Measurements from ENCODE around the gene CAMSAP3.

Gene CAMSAP3

DNA sequence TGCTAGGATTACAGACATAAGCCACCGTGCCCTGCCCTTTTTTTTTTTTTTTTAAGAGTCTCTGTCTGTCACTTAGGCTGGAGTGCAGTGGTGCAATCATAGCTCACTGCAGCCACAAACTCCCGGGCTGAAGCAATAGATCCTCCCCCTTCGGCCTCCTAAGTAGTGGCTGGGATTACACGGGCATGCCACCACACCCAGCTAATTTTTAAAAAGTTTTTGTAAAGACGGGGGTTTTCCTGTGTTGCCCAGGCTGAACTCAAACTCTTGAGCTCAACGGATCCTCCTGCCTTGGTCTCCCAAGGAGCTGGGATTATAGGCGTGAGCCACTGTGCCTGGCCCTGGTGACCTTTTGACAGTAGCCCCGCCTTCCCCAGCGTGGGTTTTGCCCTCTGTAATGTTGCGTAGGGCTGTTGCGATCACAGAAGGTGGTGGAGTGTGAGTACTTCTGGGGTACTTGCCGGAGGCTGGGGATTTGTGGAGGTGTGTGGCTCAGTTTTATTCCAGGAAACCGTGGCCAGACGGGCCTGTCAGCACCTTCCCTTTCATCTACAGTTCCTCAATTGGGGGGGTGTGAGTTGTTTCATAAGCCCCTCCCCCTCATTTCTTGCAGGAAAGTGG lies 61.6 kb downstream of the CAMSAP3 start:
- DNase-seq, result no peak

DNA sequence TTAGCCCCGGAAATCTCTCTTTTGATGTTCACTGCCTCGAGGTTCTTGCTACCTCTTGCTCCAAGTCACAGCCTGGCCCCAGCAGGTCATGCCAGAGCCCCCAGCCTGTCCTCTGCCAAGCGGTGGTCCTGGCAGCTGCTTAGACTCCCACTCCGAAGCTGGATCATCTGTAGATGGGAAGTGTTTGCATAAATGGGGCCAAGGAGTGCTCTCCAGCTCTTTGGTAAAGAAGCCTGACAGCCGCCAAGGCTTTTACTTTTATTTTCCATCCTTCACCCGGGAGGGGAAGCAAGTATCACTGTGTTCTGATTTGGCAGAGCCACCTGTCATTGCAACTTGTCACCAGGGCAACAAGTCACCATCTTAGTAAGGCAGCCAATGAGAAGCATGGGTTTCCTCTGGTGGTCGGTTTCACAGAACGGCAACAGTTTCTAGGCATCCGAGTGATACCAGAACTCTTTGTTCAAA lies 62.6 kb downstream of the CAMSAP3 start:
- DNase-seq, result no peak

DNA sequence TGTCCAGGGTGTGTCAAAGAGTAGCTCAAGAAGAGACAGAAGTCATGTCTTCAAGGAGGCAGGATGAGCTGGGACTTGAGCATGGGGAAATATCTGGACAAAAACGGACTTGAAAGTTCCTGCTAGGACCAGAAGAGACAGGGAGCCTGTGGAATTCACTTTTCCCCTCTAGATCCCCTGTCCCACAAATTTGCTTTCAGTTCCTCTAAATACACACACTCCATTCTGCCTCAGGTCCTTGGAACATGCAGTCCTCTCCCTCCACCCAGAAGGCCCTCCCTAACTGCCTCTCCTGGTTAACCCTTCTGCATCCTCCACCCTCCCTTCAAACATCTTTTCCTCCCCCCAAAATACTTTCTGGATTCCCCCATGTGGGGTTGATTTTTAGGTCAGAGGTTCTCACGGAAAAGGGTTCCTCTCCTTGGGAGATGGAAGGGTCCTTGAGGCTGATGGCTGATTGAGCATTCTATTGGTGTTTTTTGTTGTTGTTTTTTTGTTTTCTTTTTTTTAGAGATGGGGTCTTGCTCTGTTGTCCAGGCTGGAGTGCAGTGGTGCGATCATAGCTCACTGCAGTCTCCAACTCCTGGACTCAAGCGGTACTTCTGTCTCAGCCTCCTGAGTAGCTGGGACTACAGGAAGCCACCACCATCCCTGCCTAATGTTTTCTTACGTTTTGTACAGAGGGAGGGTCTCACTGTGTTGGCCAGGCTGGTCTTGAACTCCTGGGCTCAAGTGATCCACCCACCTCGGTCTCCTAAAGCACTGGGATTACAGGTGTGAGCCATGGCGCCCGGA lies 66.3 kb downstream of the CAMSAP3 start:
- no peak for DNase-seq

DNA sequence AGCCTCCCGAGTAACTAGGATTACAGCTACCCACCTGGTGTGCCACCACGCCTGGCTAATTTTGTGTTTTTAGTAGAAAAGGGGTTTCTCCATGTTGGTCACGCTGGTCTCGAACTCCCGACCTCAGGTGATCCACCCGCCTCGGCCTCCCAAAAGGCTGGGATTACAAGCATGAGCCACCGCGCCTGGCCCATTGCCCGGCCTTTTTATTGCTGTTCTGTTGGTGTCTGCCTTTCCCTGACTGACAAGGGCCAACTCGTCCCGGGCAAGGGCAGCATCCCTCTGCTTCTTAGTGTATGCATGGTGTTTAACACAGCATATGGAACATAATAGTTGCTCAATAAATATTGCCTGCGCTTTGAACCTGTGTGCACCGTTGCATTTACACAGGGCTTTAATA lies 67.0 kb downstream of the CAMSAP3 start:
- DNase-seq, result no peak

DNA sequence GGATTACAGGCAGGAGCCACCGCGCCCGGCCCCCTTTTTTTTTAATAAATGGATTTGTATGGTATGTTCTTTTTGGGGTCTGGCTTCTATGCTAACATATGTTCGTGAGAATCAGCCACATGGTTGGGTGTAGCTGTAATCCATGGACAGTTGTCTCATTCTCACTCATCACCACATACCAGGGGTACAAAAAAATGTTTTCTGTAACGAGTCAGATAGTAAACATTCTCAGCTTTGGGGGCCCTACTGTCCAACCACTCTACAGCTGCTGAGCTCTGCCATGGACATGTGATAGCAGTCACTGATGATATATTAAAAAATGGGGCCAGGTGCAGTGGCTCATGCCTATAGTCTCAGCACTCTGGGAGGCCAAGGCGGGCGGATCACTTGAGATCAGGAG lies 68.0 kb downstream of the CAMSAP3 start:
- DNase-seq, result no peak

DNA sequence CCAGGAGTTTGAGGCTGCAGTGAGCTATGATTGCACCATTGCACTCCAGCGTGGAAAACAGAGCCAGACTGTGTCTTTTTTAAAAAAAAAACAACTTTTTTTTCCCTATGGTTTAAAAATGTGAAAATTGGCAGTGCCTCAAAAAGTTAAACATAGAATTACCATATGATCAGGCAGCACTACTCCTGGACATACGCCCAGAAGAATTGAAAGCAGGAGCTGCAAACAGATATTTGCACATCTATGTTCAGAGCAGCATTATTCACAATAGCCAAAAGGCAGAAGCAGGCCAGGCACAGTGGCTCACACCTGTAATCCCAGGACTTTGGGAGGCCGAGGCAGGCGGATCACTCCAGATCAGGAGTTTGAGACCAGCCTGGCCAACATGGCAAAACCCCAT lies 69.4 kb downstream of the CAMSAP3 start:
- DNase-seq, result no peak

Measured in NCI-H2081 treated with DMSO at 0.1 percent for 48 hours (cell line).